Nephron progenitor cell (in vitro differentiated cells): ENCODE measurements around the gene RARS1.

Experiments used
- DNase-seq: peaks from one replicate; pipeline ENCODE4 v3.0.0; 2021
- H3K27ac Mint-ChIP-seq: 2 replicates; pipeline ENCODE4 v1.8.0; 2021; ENCODE audit warnings: mild to moderate bottlenecking, moderate library complexity, mixed read lengths
- H3K27me3 Mint-ChIP-seq: 2 replicates; pipeline ENCODE4 v1.8.0; 2021; ENCODE audit warnings: mild to moderate bottlenecking, low read depth, mixed read lengths; ENCODE audit not compliant: poor library complexity
- H3K36me3 Mint-ChIP-seq: 2 replicates; pipeline ENCODE4 v1.8.0; 2021; ENCODE audit warnings: low read depth, mixed read lengths
- H3K4me1 Mint-ChIP-seq: 2 replicates; pipeline ENCODE4 v1.8.0; 2021; ENCODE audit warnings: mixed read lengths
- H3K4me3 Mint-ChIP-seq: 2 replicates; pipeline ENCODE4 v1.8.0; 2021; ENCODE audit warnings: mild to moderate bottlenecking, moderate library complexity, mixed read lengths
- H3K9me3 Mint-ChIP-seq: 2 replicates; pipeline ENCODE4 v1.8.0; 2021; ENCODE audit warnings: mild to moderate bottlenecking, moderate library complexity, mixed read lengths
- TF ChIP-seq, protein P1 (sequence below): fragments of 200-600 bp; sonication (generic); IDR thresholded peaks from 2 replicates; pipeline ENCODE4 v1.5.0; 2021; ENCODE audit warnings: antibody characterized with exemption

RARS1 gene

DNA sequence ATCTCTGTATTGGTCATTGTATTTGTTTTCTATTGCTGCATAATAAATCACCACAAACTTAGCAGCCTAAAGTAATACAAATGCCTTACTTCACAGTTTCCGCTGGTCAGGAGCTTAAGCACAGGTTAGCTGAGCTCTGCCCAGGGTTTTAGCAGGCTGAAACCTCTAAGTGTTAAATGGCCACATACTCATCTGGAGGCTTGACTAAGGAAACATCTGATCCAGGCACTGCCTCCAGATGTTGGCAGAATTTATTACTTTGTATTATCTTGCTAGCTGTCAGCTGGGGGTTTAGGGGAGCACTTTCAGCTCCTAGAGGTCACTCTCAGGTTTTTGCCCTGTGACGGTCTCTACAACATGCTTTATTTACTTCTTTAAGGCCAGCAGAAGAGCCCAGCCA, 23.2 kb upstream of the RARS1 start:
- TF ChIP-seq, protein P1, sequence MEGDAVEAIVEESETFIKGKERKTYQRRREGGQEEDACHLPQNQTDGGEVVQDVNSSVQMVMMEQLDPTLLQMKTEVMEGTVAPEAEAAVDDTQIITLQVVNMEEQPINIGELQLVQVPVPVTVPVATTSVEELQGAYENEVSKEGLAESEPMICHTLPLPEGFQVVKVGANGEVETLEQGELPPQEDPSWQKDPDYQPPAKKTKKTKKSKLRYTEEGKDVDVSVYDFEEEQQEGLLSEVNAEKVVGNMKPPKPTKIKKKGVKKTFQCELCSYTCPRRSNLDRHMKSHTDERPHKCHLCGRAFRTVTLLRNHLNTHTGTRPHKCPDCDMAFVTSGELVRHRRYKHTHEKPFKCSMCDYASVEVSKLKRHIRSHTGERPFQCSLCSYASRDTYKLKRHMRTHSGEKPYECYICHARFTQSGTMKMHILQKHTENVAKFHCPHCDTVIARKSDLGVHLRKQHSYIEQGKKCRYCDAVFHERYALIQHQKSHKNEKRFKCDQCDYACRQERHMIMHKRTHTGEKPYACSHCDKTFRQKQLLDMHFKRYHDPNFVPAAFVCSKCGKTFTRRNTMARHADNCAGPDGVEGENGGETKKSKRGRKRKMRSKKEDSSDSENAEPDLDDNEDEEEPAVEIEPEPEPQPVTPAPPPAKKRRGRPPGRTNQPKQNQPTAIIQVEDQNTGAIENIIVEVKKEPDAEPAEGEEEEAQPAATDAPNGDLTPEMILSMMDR = no peak
- DNase-seq = no peak
- peaks cover 6% of the 10 kb centered on the region for H3K27me3 Mint-ChIP-seq
- no peak overlapping the region for H3K27ac Mint-ChIP-seq
- no peak overlapping the region for H3K4me3 Mint-ChIP-seq
- H3K9me3 Mint-ChIP-seq = peaks cover 4% of the 10 kb centered on the region
- peaks cover 18% of the 10 kb centered on the region for H3K36me3 Mint-ChIP-seq
- peaks cover 12% of the 10 kb centered on the region for H3K4me1 Mint-ChIP-seq

GRCh38 chr5:168464214-168464613, 22.1 kb upstream of the RARS1 start:
- H3K27me3 Mint-ChIP-seq = peaks cover 6% of the 10 kb centered on the region
- no peak for DNase-seq
- peaks cover 12% of the 10 kb centered on the region for H3K36me3 Mint-ChIP-seq
- no peak overlapping the region for H3K4me3 Mint-ChIP-seq
- TF ChIP-seq, protein P1 = no peak
- peaks cover 16% of the 10 kb centered on the region for H3K4me1 Mint-ChIP-seq
- H3K9me3 Mint-ChIP-seq = no peaks in the 10 kb centered on the region
- H3K27ac Mint-ChIP-seq = no peak overlapping the region

- TF ChIP-seq, protein P1 = no peak
Measured at GRCh38 chr5:168464641-168465040, 21.6 kb upstream of the RARS1 start.

DNA sequence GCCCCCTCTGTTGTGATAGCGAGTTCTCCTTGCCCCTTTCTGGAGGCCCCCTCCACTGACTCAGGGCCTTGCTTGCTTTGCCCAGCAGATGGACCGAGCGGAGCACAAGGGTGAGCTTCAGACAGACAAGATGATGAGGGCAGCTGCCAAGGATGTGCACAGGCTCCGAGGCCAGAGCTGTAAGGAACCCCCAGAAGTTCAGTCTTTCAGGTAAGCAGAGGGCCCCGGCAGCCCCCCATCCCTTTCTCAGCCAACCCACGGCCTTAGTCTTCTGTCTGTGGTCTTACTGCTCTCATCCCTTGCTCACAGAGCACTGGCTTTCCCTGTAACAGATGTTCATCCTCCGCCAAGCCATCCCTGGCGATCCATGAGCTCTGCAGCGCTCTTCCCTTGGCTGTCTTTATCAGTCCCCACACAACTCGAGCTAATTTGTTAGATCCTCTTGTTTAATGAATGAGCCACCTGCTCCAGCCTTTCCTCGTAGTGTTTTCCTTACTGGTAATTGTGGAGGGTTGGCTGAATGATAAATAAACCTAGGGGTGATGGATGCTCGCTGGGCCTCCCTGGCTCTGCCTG, 18.4 kb upstream of the RARS1 start:
- DNase-seq = no peak
- no peak overlapping the region for H3K4me3 Mint-ChIP-seq
- TF ChIP-seq, protein P1 = no peak
- H3K9me3 Mint-ChIP-seq = no peaks in the 10 kb centered on the region
- peaks cover 5% of the 10 kb centered on the region for H3K27me3 Mint-ChIP-seq
- H3K27ac Mint-ChIP-seq = no peak overlapping the region
- H3K36me3 Mint-ChIP-seq = peaks cover 8% of the 10 kb centered on the region
- peaks cover 12% of the 10 kb centered on the region for H3K4me1 Mint-ChIP-seq

More at GRCh38 chr5:168464641-168465040, 21.6 kb upstream of the RARS1 start:
- no peak overlapping the region for H3K4me3 Mint-ChIP-seq
- no peaks in the 10 kb centered on the region for H3K9me3 Mint-ChIP-seq
- peaks cover 16% of the 10 kb centered on the region for H3K4me1 Mint-ChIP-seq
- DNase-seq = no peak
- no peak overlapping the region for H3K27ac Mint-ChIP-seq
- peaks cover 6% of the 10 kb centered on the region for H3K27me3 Mint-ChIP-seq
- peaks cover 12% of the 10 kb centered on the region for H3K36me3 Mint-ChIP-seq

GRCh38 chr5:168468836-168469235, 17.4 kb upstream of the RARS1 start:
- TF ChIP-seq, protein P1 = no peak
- DNase-seq = no peak
- Mint-ChIP-seq H3K27ac (no peak overlapping the region), H3K36me3 (peaks cover 8% of the 10 kb centered on the region), H3K27me3 (peaks cover 5% of the 10 kb centered on the region), H3K4me1 (peaks cover 6% of the 10 kb centered on the region), H3K9me3 (no peaks in the 10 kb centered on the region), H3K4me3 (no peak overlapping the region)

DNA sequence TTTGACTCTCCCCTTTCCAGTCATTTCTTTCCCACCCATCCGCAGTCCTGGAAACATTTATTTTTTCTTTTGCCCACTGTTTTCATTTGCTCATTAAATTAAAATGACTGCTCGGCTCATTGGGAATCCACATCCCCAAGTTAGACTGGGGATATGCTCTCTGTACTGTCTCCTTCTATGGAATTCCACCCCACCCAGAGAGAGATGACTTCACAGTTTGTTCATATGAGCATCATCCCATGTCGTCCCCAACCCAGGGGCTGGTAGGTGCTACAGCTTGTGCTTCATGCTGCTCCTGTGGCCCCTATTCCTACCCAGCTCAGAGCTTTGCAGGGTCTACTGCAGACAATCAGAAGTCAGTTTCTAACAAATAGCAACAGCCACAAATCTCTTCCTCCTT, 16.5 kb upstream of the RARS1 start:
- Mint-ChIP-seq H3K27ac (peak overlapping the region; percentile 84), H3K4me3 (no peak overlapping the region), H3K9me3 (no peaks in the 10 kb centered on the region), H3K27me3 (peaks cover 2% of the 10 kb centered on the region), H3K4me1 (peaks cover 6% of the 10 kb centered on the region), H3K36me3 (peaks cover 8% of the 10 kb centered on the region)
- TF ChIP-seq, protein P1 = no peak
- no peak for DNase-seq
